ENCODE data around the gene SLC25A21. TPM values are rescaled to one million over a fixed set of nuclear protein-coding genes. Genes with fewer than 3 reads are reported as not detected.

Gene SLC25A21
- polyA plus RNA-seq, 1 experiment, result 0.50 TPM

DNA sequence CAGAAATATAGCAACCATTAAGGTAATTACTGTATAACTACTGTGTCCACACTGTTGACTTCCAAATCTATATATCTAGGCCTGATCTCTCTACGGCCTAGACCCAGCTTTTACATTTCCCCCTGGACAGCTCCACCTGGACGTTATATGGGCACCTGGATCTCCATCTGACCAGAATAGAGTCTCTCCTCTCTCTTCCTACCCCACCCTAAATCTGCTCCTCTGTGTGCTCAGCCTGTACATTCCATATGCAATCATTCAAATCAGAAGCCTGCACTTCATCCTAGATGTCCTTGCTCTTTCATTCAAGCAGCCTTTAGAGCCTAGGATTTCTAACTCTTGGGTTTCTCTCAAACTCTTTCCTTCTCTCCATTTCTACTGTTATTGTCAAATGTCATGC is 255.7 kb downstream of the SLC25A21 start:
- no peak overlapping the region for H3K4me3 ChIP-seq (ENCODE audit: low read depth, low read length)
- TF ChIP-seq, protein P1, sequence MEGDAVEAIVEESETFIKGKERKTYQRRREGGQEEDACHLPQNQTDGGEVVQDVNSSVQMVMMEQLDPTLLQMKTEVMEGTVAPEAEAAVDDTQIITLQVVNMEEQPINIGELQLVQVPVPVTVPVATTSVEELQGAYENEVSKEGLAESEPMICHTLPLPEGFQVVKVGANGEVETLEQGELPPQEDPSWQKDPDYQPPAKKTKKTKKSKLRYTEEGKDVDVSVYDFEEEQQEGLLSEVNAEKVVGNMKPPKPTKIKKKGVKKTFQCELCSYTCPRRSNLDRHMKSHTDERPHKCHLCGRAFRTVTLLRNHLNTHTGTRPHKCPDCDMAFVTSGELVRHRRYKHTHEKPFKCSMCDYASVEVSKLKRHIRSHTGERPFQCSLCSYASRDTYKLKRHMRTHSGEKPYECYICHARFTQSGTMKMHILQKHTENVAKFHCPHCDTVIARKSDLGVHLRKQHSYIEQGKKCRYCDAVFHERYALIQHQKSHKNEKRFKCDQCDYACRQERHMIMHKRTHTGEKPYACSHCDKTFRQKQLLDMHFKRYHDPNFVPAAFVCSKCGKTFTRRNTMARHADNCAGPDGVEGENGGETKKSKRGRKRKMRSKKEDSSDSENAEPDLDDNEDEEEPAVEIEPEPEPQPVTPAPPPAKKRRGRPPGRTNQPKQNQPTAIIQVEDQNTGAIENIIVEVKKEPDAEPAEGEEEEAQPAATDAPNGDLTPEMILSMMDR (IDR thresholded peaks at IDR 0.05; ENCODE audit: insufficient read depth, low read depth, low read length), result no peak
- H3K27me3 ChIP-seq (ENCODE audit: control insufficient read depth, insufficient read depth, low read length), result peaks cover 1% of the 10 kb centered on the region; the same call in 1 of the 2 replicates
- POLR2A ChIA-PET, result no interaction called here
- CTCF ChIA-PET, result no interaction called here
- no peak for DNase-seq (ENCODE audit: low read depth)
- no peaks in the 10 kb centered on the region for H3K36me3 ChIP-seq (ENCODE audit: control insufficient read depth, insufficient read depth, low read length)

DNA sequence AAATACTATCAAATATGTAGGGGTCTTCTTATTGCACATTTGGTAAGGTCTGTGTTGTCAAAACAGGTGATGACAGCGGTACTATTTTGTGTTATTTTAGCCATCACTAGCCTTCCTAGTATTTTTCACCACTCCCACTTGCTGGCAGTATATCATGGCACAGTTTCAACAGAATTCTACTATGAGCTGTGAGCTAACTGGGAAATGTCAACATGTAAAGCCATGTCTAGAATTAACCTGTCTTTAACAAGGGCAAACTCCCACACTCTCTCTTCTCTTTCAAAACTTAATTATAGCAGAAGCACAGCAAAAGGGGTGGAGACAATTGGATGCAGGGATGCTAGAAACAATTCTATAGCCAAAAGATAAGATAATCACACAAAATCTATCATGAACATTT is 257.3 kb downstream of the SLC25A21 start:
- ChIA-PET POLR2A (interaction anchor here (0.6 kb wide), 1 partner anchor 254 kb away, joined by 3 read pairs; no protein-coding TSS in a partner anchor), CTCF (no interaction called here)
- Histone ChIP-seq H3K4me3 (ENCODE audit: low read depth, low read length) (no peak overlapping the region), H3K27me3 (ENCODE audit: control insufficient read depth, insufficient read depth, low read length) (peaks cover 1% of the 10 kb centered on the region; the same call in 1 of the 2 replicates), H3K36me3 (ENCODE audit: control insufficient read depth, insufficient read depth, low read length) (no peaks in the 10 kb centered on the region)
- TF ChIP-seq, protein P1 (IDR thresholded peaks at IDR 0.05; ENCODE audit: insufficient read depth, low read depth, low read length), result no peak
- no peak for DNase-seq (ENCODE audit: low read depth)

DNA sequence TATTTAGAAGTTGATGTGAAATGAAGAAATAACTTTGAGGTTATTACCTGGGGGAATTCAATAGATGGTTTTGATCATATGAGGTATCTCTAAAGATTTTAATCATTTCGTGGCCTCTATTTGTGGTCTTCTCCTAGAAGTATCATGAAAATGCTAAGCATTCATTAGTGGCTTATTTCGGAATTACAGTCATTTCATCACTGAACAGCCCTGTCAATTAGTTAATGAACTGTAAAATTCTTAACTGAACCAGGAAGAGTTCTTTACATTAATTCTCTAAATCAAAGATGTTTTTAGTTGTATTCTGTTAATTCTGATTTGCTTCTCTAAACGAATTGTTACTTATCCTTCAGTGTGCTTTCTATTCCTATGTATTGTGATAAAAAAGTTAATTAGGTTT is 261.8 kb downstream of the SLC25A21 start:
- POLR2A ChIA-PET, result no interaction called here
- peaks cover 1% of the 10 kb centered on the region; the same call in 1 of the 2 replicates for H3K27me3 ChIP-seq (ENCODE audit: control insufficient read depth, insufficient read depth, low read length)
- CTCF ChIA-PET, result no interaction called here
- H3K4me3 ChIP-seq (ENCODE audit: low read depth, low read length), result no peak overlapping the region
- DNase-seq (ENCODE audit: low read depth), result no peak
- TF ChIP-seq, protein P1 (IDR thresholded peaks at IDR 0.05; ENCODE audit: insufficient read depth, low read depth, low read length), result no peak
- no peaks in the 10 kb centered on the region for H3K36me3 ChIP-seq (ENCODE audit: control insufficient read depth, insufficient read depth, low read length)

DNA sequence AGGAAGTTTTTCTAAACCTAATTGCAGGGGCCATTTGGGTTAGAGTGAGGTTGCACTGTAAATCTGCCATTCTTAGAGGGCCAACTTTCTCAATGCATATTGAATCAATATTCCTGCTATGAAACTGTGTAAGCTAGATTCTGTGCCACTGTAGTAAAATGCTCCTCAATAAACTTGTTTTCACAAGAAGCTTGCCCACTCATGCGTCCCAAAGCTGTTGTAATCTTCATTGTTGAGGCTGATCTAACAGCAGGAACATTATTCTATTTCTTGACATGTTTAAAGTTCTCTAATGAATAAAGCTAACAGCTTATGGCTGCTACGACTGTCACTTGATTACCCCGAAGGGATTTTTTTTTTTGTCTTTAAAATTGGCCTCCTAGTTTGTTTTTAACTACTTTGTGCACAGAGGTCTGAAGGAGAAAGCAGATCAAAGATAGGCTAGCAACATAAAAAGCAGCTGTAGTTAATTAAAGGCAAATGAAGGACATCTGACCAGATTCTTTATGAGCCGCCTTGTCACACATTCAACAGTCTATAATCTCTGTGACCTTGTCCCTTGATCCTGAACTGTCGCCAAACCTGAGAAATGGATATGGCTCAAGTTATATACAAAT is 267.0 kb downstream of the SLC25A21 start:
- POLR2A ChIA-PET, result no interaction called here
- TF ChIP-seq, protein P1 (IDR thresholded peaks at IDR 0.05; ENCODE audit: insufficient read depth, low read depth, low read length), result no peak
- Histone ChIP-seq H3K4me3 (ENCODE audit: low read depth, low read length) (no peak overlapping the region), H3K36me3 (ENCODE audit: control insufficient read depth, insufficient read depth, low read length) (no peaks in the 10 kb centered on the region), H3K27me3 (ENCODE audit: control insufficient read depth, insufficient read depth, low read length) (no peaks in the 10 kb centered on the region)
- CTCF ChIA-PET, result no interaction called here
- DNase-seq (ENCODE audit: low read depth), result no peak

DNA sequence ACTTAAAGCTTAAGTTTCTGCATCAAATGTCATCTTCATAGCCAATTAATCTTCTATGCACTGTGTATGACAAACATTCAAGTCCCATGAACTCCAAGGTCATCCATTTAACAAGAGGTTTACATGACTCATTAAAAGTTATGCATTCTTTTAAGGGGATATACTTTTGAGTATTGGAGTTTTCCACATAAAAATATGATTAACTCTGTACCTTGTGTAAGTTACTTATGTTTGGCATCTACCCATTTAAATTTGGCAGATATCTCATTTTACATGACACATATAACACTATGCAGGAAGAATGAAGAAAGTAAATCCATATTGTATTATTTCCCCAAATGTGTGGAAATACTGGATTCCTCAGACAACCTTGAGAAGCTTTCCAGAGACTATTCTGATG is 270.5 kb downstream of the SLC25A21 start:
- Histone ChIP-seq H3K27me3 (ENCODE audit: control insufficient read depth, insufficient read depth, low read length) (no peaks in the 10 kb centered on the region), H3K4me3 (ENCODE audit: low read depth, low read length) (no peak overlapping the region), H3K36me3 (ENCODE audit: control insufficient read depth, insufficient read depth, low read length) (no peaks in the 10 kb centered on the region)
- no peak for DNase-seq (ENCODE audit: low read depth)
- TF ChIP-seq, protein P1 (IDR thresholded peaks at IDR 0.05; ENCODE audit: insufficient read depth, low read depth, low read length), result no peak
- ChIA-PET POLR2A (no interaction called here), CTCF (no interaction called here)
